Activated T-cell treated with anti-CD3 and anti-CD28 coated beads, Interleukin-2, amount 50 U/mL, for 72 hours (primary cell): ENCODE measurements around the gene AICDA. TPM values are rescaled to one million over a fixed set of nuclear protein-coding genes. Genes with fewer than 3 reads are reported as not detected.

ENCODE experiments used
- ATAC-seq, 2 donors: fragments of 150-1000 bp; cut with Tn5 transposase; replicated peaks in 1 of 2; 2 replicates each; pipeline ENCODE4 v1.10.0; 2021; ENCODE audit warnings: moderate library complexity in 2 of 2, mild to moderate bottlenecking in 1 of 2
- DNase-seq, 2 donors: peaks; one replicate each; pipeline ENCODE4 v3.0.0; 2021 to 2022; ENCODE audit warnings: mixed read lengths in 1 of 2
- H3K27ac Mint-ChIP-seq: one replicate; pipeline ENCODE4 v1.8.0; 2022; ENCODE audit warnings: mild to moderate bottlenecking, moderate library complexity, mixed read lengths
- H3K27me3 Mint-ChIP-seq: one replicate; pipeline ENCODE4 v1.8.0; 2022; ENCODE audit warnings: low read depth, mixed read lengths
- H3K36me3 Mint-ChIP-seq, 2 donors: one replicate each; pipeline ENCODE4 v1.8.0; 2022; ENCODE audit warnings: mixed read lengths in 2 of 2, mild to moderate bottlenecking in 1 of 2; ENCODE audit not compliant: insufficient read depth in 2 of 2
- H3K4me1 Mint-ChIP-seq: one replicate; pipeline ENCODE4 v1.8.0; 2022; ENCODE audit warnings: low read depth, mixed read lengths
- H3K4me3 Mint-ChIP-seq, 2 donors: one replicate each; pipeline ENCODE4 v1.8.0; 2022; ENCODE audit warnings: mild to moderate bottlenecking in 2 of 2, mixed read lengths in 2 of 2, moderate library complexity in 2 of 2
- H3K9me3 Mint-ChIP-seq, 2 donors: one replicate each; pipeline ENCODE4 v1.8.0; 2022; ENCODE audit warnings: mixed read lengths in 2 of 2
- total RNA-seq, 2 donors: library from RNA; stranded (reverse); gene quantifications; one replicate each; pipeline ENCODE4 v1.2.3, GENCODE V29; 2022

Gene AICDA
- total RNA-seq: not detected

- Mint-ChIP-seq H3K4me1 (peaks cover 12% of the 10 kb centered on the region), H3K36me3 (no peaks in the 10 kb centered on the region), H3K4me3 (no peak within 1 kb of the TSS), H3K27ac (no peak within 1 kb of the TSS), H3K9me3 (no peaks in the 10 kb centered on the region), H3K27me3 (no peaks in the 10 kb centered on the region)
- DNase-seq (no peak), ATAC-seq (no peak)
Measured at GRCh38 chr12:8612629-8613028, at the start of gene AICDA. TSS of gene AICDA (minus strand) at chr12:8612859. CDS start at chr12:8612767, 92 bp downstream.

DNA sequence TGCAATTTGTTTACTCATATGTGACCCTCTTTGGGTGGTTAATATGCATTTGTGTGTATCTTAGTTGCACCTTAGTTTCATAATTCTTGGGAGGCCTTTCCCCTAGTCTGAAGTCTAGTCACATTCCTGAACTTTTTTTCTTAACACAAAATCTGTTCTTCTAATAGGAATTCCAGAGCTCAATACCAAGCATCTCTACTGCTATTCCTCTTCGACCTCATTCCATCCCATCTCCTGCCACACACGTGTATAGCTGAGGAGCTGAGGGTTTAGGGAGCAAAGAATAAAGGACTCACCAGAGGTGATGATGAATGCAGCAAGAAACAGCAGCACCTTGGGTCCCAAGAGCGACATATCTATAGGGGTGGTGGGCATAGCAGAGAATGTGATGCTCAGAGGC, 49.1 kb upstream of the AICDA start:
- no peaks in the 10 kb centered on the region for H3K36me3 Mint-ChIP-seq

GRCh38 chr12:8661016-8661415, 48.4 kb upstream of the AICDA start:
- Mint-ChIP-seq H3K27me3 (peaks cover 8% of the 10 kb centered on the region), H3K36me3 (no peaks in the 10 kb centered on the region), H3K27ac (no peak overlapping the region), H3K4me1 (no peaks in the 10 kb centered on the region), H3K9me3 (no peaks in the 10 kb centered on the region), H3K4me3 (no peak overlapping the region)
- ATAC-seq (no peak), DNase-seq (no peak)

More for the DNA sequence above, 49.1 kb upstream of the AICDA start:
- Mint-ChIP-seq H3K27me3 (peaks cover 8% of the 10 kb centered on the region), H3K4me1 (no peaks in the 10 kb centered on the region), H3K4me3 (no peak overlapping the region), H3K27ac (no peak overlapping the region), H3K9me3 (no peaks in the 10 kb centered on the region)
- ATAC-seq: no peak
- no peak for DNase-seq

GRCh38 chr12:8658346-8658745, 45.7 kb upstream of the AICDA start:
- H3K4me3 Mint-ChIP-seq: no peak overlapping the region
- ATAC-seq: no peak
- H3K27me3 Mint-ChIP-seq: peaks cover 23% of the 10 kb centered on the region
- H3K36me3 Mint-ChIP-seq: no peaks in the 10 kb centered on the region
- no peak overlapping the region for H3K27ac Mint-ChIP-seq
- H3K4me1 Mint-ChIP-seq: no peaks in the 10 kb centered on the region
- no peak for DNase-seq
- H3K9me3 Mint-ChIP-seq: no peaks in the 10 kb centered on the region

DNA sequence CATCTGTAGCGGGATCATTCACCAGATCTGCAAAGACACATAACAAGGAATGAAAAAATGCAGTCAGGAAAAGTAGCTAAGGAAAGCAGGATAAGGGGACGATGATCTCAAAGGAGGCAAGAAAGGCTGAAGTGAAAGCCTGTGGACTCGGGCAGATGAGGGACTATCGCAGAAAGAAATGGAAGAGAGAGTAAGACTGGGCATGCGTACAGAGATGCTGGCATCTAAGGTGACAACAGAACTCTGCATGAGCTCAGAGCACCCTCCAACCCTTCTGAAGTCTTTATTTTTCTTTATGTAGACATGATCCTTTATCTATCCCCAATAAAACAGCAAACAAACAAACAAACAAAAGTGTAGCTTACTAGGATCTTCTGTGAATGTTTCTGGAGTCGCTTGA, 42.8 kb upstream of the AICDA start:
- DNase-seq (no peak), ATAC-seq (no peak)
- H3K36me3 Mint-ChIP-seq: no peaks in the 10 kb centered on the region
- peaks cover 46% of the 10 kb centered on the region for H3K27me3 Mint-ChIP-seq
- no peak overlapping the region for H3K4me3 Mint-ChIP-seq
- H3K9me3 Mint-ChIP-seq: no peaks in the 10 kb centered on the region
- no peak overlapping the region for H3K27ac Mint-ChIP-seq
- no peaks in the 10 kb centered on the region for H3K4me1 Mint-ChIP-seq

DNA sequence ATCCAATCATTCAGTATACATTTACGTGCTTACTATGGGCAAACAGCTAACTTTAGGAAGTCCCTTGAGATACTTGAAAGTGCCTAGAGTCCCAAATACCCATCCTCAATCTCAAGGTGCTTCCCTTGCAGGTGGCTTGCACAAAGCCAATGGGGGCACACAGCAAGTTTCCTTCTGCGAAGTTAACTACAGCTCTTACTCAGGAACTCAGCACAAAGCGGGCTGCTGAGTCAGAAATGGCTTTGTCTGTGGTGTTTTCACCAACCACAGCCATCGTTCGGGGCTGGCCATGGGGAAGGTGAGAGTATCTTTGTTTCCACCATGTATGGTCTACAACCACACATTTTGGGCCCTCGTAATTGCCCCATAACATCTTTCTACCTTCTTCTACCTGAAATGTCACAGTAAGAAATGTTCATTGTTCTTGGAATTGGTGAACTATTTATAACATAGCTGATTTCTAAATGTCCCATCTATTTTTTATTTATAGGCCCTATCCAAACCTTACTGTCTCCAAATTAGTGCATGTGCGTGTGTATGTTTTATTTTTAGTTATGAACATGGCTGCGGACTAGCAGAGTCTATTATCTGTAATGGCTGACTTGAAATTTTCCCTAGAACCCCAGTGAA, 36.0 kb upstream of the AICDA start:
- DNase-seq (peak; percentile 87 to 90), ATAC-seq (peak; percentile 88)
- Mint-ChIP-seq H3K4me1 (peaks cover 46% of the 10 kb centered on the region), H3K27ac (peak overlapping the region; percentile 25), H3K36me3 (peaks cover 0 to under 1% of the 10 kb centered on the region in 2 donors), H3K4me3 (peak overlapping the region in 1 of 2 donors; percentile 31), H3K27me3 (peaks cover 56% of the 10 kb centered on the region), H3K9me3 (no peaks in the 10 kb centered on the region)

- peaks cover 51% of the 10 kb centered on the region for H3K27me3 Mint-ChIP-seq
- no peak overlapping the region for H3K27ac Mint-ChIP-seq
- ATAC-seq (no peak), DNase-seq (no peak)
- H3K4me3 Mint-ChIP-seq: no peak overlapping the region
- H3K36me3 Mint-ChIP-seq: peaks cover 0 to 3% of the 10 kb centered on the region in 2 donors
- peaks cover 47% of the 10 kb centered on the region for H3K4me1 Mint-ChIP-seq
- no peaks in the 10 kb centered on the region for H3K9me3 Mint-ChIP-seq
Measured at GRCh38 chr12:8647968-8648367, 35.3 kb upstream of the AICDA start.

- H3K27me3 Mint-ChIP-seq: peaks cover 24% of the 10 kb centered on the region
- peaks cover 0 to 3% of the 10 kb centered on the region in 2 donors for H3K36me3 Mint-ChIP-seq
- peaks cover 44% of the 10 kb centered on the region for H3K4me1 Mint-ChIP-seq
Measured at GRCh38 chr12:8644345-8645248, 31.9 kb upstream of the AICDA start.

DNA sequence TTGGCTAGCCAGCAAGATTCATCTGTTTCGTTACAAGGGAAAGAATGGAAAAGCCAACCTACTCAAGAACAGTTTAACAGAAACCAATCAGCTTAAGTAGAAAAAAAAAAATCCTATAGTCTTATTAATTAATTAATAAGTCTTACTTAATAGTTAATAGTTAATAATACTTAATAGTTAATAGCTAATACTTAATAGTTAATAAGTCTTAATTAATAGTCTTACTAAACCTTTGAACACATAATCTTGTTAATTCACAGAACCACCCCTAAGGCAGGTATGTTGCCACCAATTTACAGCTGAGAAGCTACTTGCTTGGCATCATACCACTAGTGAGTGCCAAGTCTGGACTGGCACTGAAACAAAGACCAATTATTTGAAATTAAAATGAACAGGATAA, 30.1 kb upstream of the AICDA start:
- H3K9me3 Mint-ChIP-seq: no peaks in the 10 kb centered on the region
- no peak overlapping the region for H3K4me3 Mint-ChIP-seq
- H3K27me3 Mint-ChIP-seq: peaks cover 14% of the 10 kb centered on the region
- H3K4me1 Mint-ChIP-seq: peaks cover 26% of the 10 kb centered on the region
- H3K36me3 Mint-ChIP-seq: peaks cover 0 to 3% of the 10 kb centered on the region in 2 donors
- H3K27ac Mint-ChIP-seq: no peak overlapping the region
- ATAC-seq: no peak
- DNase-seq: no peak

More at GRCh38 chr12:8644345-8645248, 31.9 kb upstream of the AICDA start:
- peak; percentile 70 for DNase-seq
- Mint-ChIP-seq H3K9me3 (no peaks in the 10 kb centered on the region), H3K27ac (peak overlapping the region; percentile 47), H3K4me3 (peak overlapping the region; percentile 65 to 75)
- ATAC-seq: peak; percentile 77 to 83

DNA sequence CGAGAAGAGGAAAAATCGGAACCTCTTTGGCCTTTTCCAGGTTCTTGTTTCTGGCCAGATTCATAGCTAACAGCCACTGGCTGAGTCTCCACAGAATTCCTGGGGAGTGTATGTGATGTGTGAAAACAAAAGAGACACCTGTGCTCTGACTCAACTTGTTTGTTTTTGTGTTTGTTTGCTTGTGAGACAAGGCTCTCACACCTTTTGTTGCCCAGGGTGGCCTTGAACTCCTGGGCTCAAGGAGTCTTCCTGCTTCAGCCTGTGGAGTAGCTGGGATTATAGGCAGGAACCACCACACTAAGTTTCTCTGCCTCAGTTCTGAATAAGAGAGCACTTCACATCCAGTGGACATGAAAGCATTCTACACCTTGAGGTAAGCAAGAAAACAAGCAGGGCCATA, 27.3 kb upstream of the AICDA start:
- Mint-ChIP-seq H3K36me3 (peaks cover 0 to 3% of the 10 kb centered on the region in 2 donors), H3K4me3 (no peak overlapping the region), H3K4me1 (peaks cover 14% of the 10 kb centered on the region), H3K9me3 (no peaks in the 10 kb centered on the region), H3K27ac (no peak overlapping the region), H3K27me3 (peaks cover 11% of the 10 kb centered on the region)
- DNase-seq: no peak
- ATAC-seq: no peak

GRCh38 chr12:8638951-8639350, 26.3 kb upstream of the AICDA start:
- H3K36me3 Mint-ChIP-seq: peaks cover 0 to 3% of the 10 kb centered on the region in 2 donors
- no peak overlapping the region for H3K27ac Mint-ChIP-seq
- ATAC-seq (no peak), DNase-seq (no peak)
- peaks cover 15% of the 10 kb centered on the region for H3K27me3 Mint-ChIP-seq
- H3K4me1 Mint-ChIP-seq: peaks cover 4% of the 10 kb centered on the region
- no peak overlapping the region for H3K4me3 Mint-ChIP-seq
- no peaks in the 10 kb centered on the region for H3K9me3 Mint-ChIP-seq

- peaks cover 11% of the 10 kb centered on the region for H3K27me3 Mint-ChIP-seq
- H3K9me3 Mint-ChIP-seq: no peaks in the 10 kb centered on the region
- H3K27ac Mint-ChIP-seq: no peak overlapping the region
- H3K4me3 Mint-ChIP-seq: no peak overlapping the region
- H3K4me1 Mint-ChIP-seq: no peaks in the 10 kb centered on the region
- DNase-seq (no peak), ATAC-seq (no peak)
- no peaks in the 10 kb centered on the region for H3K36me3 Mint-ChIP-seq
Measured at GRCh38 chr12:8637666-8638065, 25.0 kb upstream of the AICDA start.

DNA sequence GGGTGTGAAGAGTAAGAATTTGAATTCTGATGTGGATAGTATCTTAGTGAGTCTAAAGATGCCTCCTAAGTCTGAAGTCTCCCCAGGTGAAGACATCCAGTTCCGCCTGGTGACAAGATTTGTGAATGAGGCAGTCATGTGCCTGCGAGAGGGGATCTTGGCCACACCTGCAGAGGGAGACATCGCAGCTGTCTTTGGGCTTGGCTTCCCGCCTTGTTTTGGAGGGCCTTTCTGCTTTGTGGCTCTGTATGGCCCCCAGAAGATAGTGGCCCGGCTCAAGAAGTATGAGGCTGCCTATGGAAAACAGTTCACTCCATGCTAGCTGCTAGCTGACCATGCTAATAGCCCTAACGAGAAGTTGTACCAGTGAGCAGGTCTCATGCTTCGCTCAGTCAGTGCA, 24.6 kb upstream of the AICDA start:
- Mint-ChIP-seq H3K9me3 (no peaks in the 10 kb centered on the region), H3K4me1 (no peaks in the 10 kb centered on the region), H3K36me3 (no peaks in the 10 kb centered on the region), H3K27me3 (peaks cover 11% of the 10 kb centered on the region), H3K27ac (no peak overlapping the region), H3K4me3 (no peak overlapping the region)
- DNase-seq (no peak), ATAC-seq (no peak)
